Activated T-cell treated with anti-CD3 and anti-CD28 coated beads, Interleukin-2, amount 50 U/mL, for 72 hours (primary cell): ENCODE measurements around the gene PLA2G12B. TPM values are rescaled to one million over a fixed set of nuclear protein-coding genes. Genes with fewer than 3 reads are reported as not detected.
"Not testable (repeated sequence)": the region's sequence is repeated elsewhere in the genome, so short reads cannot be mapped to it uniquely, and the experiment has no call there.

Source experiments
- ATAC-seq, 2 donors: fragments of 150-1000 bp; cut with Tn5 transposase; replicated peaks in 1 of 2; 2 replicates each; pipeline ENCODE4 v1.10.0; 2021; ENCODE audit warnings: moderate library complexity in 2 of 2, mild to moderate bottlenecking in 1 of 2
- DNase-seq, 2 donors: peaks; one replicate each; pipeline ENCODE4 v3.0.0; 2021 to 2022; ENCODE audit warnings: mixed read lengths in 1 of 2
- H3K27ac Mint-ChIP-seq: one replicate; pipeline ENCODE4 v1.8.0; 2022; ENCODE audit warnings: mild to moderate bottlenecking, moderate library complexity, mixed read lengths
- H3K27me3 Mint-ChIP-seq: one replicate; pipeline ENCODE4 v1.8.0; 2022; ENCODE audit warnings: low read depth, mixed read lengths
- H3K36me3 Mint-ChIP-seq, 2 donors: one replicate each; pipeline ENCODE4 v1.8.0; 2022; ENCODE audit warnings: mixed read lengths in 2 of 2, mild to moderate bottlenecking in 1 of 2; ENCODE audit not compliant: insufficient read depth in 2 of 2
- H3K4me1 Mint-ChIP-seq: one replicate; pipeline ENCODE4 v1.8.0; 2022; ENCODE audit warnings: low read depth, mixed read lengths
- H3K4me3 Mint-ChIP-seq, 2 donors: one replicate each; pipeline ENCODE4 v1.8.0; 2022; ENCODE audit warnings: mild to moderate bottlenecking in 2 of 2, mixed read lengths in 2 of 2, moderate library complexity in 2 of 2
- H3K9me3 Mint-ChIP-seq, 2 donors: one replicate each; pipeline ENCODE4 v1.8.0; 2022; ENCODE audit warnings: mixed read lengths in 2 of 2
- total RNA-seq, 2 donors: library from RNA; stranded (reverse); gene quantifications; one replicate each; pipeline ENCODE4 v1.2.3, GENCODE V29; 2022

The PLA2G12B gene
- total RNA-seq, 2 donors from 2014 or later = not detected

- peaks cover 0 to under 1% of the 10 kb centered on the region in 2 donors for H3K9me3 Mint-ChIP-seq
Measured at GRCh38 chr10:72927485-72927884, 27.1 kb downstream of the PLA2G12B start.

GRCh38 chr10:72925951-72926465 is 28.6 kb downstream of the PLA2G12B start:
- H3K27ac Mint-ChIP-seq = no peak overlapping the region
- DNase-seq = no peak
- H3K4me1 Mint-ChIP-seq = no peaks in the 10 kb centered on the region
- H3K27me3 Mint-ChIP-seq = peaks cover 4% of the 10 kb centered on the region
- H3K4me3 Mint-ChIP-seq = no peak overlapping the region
- no peak for ATAC-seq
- H3K36me3 Mint-ChIP-seq = peaks cover 8 to 10% of the 10 kb centered on the region in 2 donors
- H3K9me3 Mint-ChIP-seq = peaks cover 7% of the 10 kb centered on the region in 2 donors

More at GRCh38 chr10:72927485-72927884, 27.1 kb downstream of the PLA2G12B start:
- no peaks in the 10 kb centered on the region for H3K4me1 Mint-ChIP-seq
- no peak for ATAC-seq
- H3K4me3 Mint-ChIP-seq = no peak overlapping the region
- H3K27ac Mint-ChIP-seq = no peak overlapping the region
- H3K36me3 Mint-ChIP-seq = peaks cover 0 to 2% of the 10 kb centered on the region in 2 donors
- no peaks in the 10 kb centered on the region for H3K27me3 Mint-ChIP-seq
- no peak for DNase-seq

- ATAC-seq = no peak
- H3K4me1 Mint-ChIP-seq = no peaks in the 10 kb centered on the region
- no peak overlapping the region for H3K4me3 Mint-ChIP-seq
- DNase-seq = no peak
- peaks cover 12 to 14% of the 10 kb centered on the region in 2 donors for H3K36me3 Mint-ChIP-seq
- no peak overlapping the region for H3K27ac Mint-ChIP-seq
- H3K9me3 Mint-ChIP-seq = peaks cover 12 to 13% of the 10 kb centered on the region in 2 donors
- peaks cover 20% of the 10 kb centered on the region for H3K27me3 Mint-ChIP-seq
Measured at GRCh38 chr10:72924351-72924750, 30.3 kb downstream of the PLA2G12B start.

- not testable (repeated sequence) for H3K27ac Mint-ChIP-seq, H3K4me3 Mint-ChIP-seq, DNase-seq, H3K4me1 Mint-ChIP-seq, ATAC-seq
- H3K9me3 Mint-ChIP-seq = peaks cover 12 to 13% of the 10 kb centered on the region in 2 donors
- peaks cover 21% of the 10 kb centered on the region for H3K27me3 Mint-ChIP-seq
- peaks cover 12 to 14% of the 10 kb centered on the region in 2 donors for H3K36me3 Mint-ChIP-seq
Measured at GRCh38 chr10:72921147-72921683, 33.4 kb downstream of the PLA2G12B start.

GRCh38 chr10:72918352-72918751 is 36.3 kb downstream of the PLA2G12B start:
- Mint-ChIP-seq H3K4me1 (no peaks in the 10 kb centered on the region), H3K9me3 (peaks cover 12 to 13% of the 10 kb centered on the region in 2 donors), H3K27me3 (peaks cover 21% of the 10 kb centered on the region), H3K27ac (no peak overlapping the region), H3K4me3 (no peak overlapping the region), H3K36me3 (peaks cover 12 to 14% of the 10 kb centered on the region in 2 donors)
- DNase-seq (no peak), ATAC-seq (no peak)

GRCh38 chr10:72917803-72918332 is 36.7 kb downstream of the PLA2G12B start:
- peaks cover 21% of the 10 kb centered on the region for H3K27me3 Mint-ChIP-seq
- peaks cover 12 to 14% of the 10 kb centered on the region in 2 donors for H3K36me3 Mint-ChIP-seq
- H3K4me3 Mint-ChIP-seq, H3K4me1 Mint-ChIP-seq, H3K27ac Mint-ChIP-seq, DNase-seq, ATAC-seq: not testable (repeated sequence)
- peaks cover 12 to 13% of the 10 kb centered on the region in 2 donors for H3K9me3 Mint-ChIP-seq

GRCh38 chr10:72917201-72917600 is 37.4 kb downstream of the PLA2G12B start:
- peaks cover 21% of the 10 kb centered on the region for H3K27me3 Mint-ChIP-seq
- not testable (repeated sequence) for H3K4me1 Mint-ChIP-seq, ATAC-seq, H3K36me3 Mint-ChIP-seq, DNase-seq, H3K27ac Mint-ChIP-seq, H3K4me3 Mint-ChIP-seq
- peaks cover 10 to 12% of the 10 kb centered on the region in 2 donors for H3K9me3 Mint-ChIP-seq

GRCh38 chr10:72913287-72913686 is 41.3 kb downstream of the PLA2G12B start:
- Mint-ChIP-seq H3K9me3 (no peaks in the 10 kb centered on the region), H3K36me3 (no peaks in the 10 kb centered on the region), H3K27me3 (no peaks in the 10 kb centered on the region), H3K4me3 (no peak overlapping the region), H3K27ac (no peak overlapping the region), H3K4me1 (no peaks in the 10 kb centered on the region)
- DNase-seq (no peak), ATAC-seq (no peak)

- DNase-seq = no peak
- no peaks in the 10 kb centered on the region for H3K9me3 Mint-ChIP-seq
- H3K27ac Mint-ChIP-seq = no peak overlapping the region
- H3K27me3 Mint-ChIP-seq = no peaks in the 10 kb centered on the region
- H3K4me3 Mint-ChIP-seq = no peak overlapping the region
- H3K4me1 Mint-ChIP-seq = no peaks in the 10 kb centered on the region
- no peaks in the 10 kb centered on the region for H3K36me3 Mint-ChIP-seq
- no peak for ATAC-seq
Measured at GRCh38 chr10:72912736-72913135, 41.9 kb downstream of the PLA2G12B start.

GRCh38 chr10:72911758-72912157 is 42.8 kb downstream of the PLA2G12B start:
- H3K9me3 Mint-ChIP-seq = no peaks in the 10 kb centered on the region
- no peak overlapping the region for H3K4me3 Mint-ChIP-seq
- no peak for DNase-seq
- H3K27ac Mint-ChIP-seq = no peak overlapping the region
- H3K27me3 Mint-ChIP-seq = no peaks in the 10 kb centered on the region
- H3K36me3 Mint-ChIP-seq = no peaks in the 10 kb centered on the region
- ATAC-seq = no peak
- H3K4me1 Mint-ChIP-seq = no peaks in the 10 kb centered on the region

- H3K36me3 Mint-ChIP-seq = no peaks in the 10 kb centered on the region
- no peak overlapping the region for H3K27ac Mint-ChIP-seq
- DNase-seq = no peak
- peaks cover 7% of the 10 kb centered on the region for H3K4me1 Mint-ChIP-seq
- H3K9me3 Mint-ChIP-seq = no peaks in the 10 kb centered on the region
- H3K4me3 Mint-ChIP-seq = no peak overlapping the region
- no peak for ATAC-seq
- no peaks in the 10 kb centered on the region for H3K27me3 Mint-ChIP-seq
Measured at GRCh38 chr10:72910705-72911104, 43.9 kb downstream of the PLA2G12B start.

- H3K36me3 Mint-ChIP-seq = no peaks in the 10 kb centered on the region
- no peak overlapping the region for H3K4me3 Mint-ChIP-seq
- DNase-seq (no peak), ATAC-seq (no peak)
- no peaks in the 10 kb centered on the region for H3K9me3 Mint-ChIP-seq
- H3K27ac Mint-ChIP-seq = no peak overlapping the region
- H3K4me1 Mint-ChIP-seq = peaks cover 11% of the 10 kb centered on the region
- H3K27me3 Mint-ChIP-seq = no peaks in the 10 kb centered on the region
Measured at GRCh38 chr10:72906446-72906845, 48.2 kb downstream of the PLA2G12B start.

GRCh38 chr10:72904806-72905205 is 49.8 kb downstream of the PLA2G12B start:
- H3K4me1 Mint-ChIP-seq = peaks cover 11% of the 10 kb centered on the region
- no peak for DNase-seq

More at GRCh38 chr10:72904806-72905205, 49.8 kb downstream of the PLA2G12B start:
- Mint-ChIP-seq H3K9me3 (no peaks in the 10 kb centered on the region), H3K36me3 (no peaks in the 10 kb centered on the region), H3K27me3 (no peaks in the 10 kb centered on the region), H3K4me3 (no peak overlapping the region), H3K27ac (no peak overlapping the region)
- no peak for ATAC-seq
